ENCODE results near the gene SIRPA. TPM values are rescaled to one million over a fixed set of nuclear protein-coding genes. Genes with fewer than 3 reads are reported as not detected.

The SIRPA gene
- total and polyA plus RNA-seq, 10 of the 15 experiments (the other 5 are each of a cell fraction or from before 2014, with no cell fraction given): 1.7 to 13.2 (median 5.0) TPM

- ChIA-PET SMC1A (ENCODE audit: uncharacterized antibody, unreplicated experiment) (no interaction called here), RAD21 (ENCODE audit: unreplicated experiment) (no interaction called here), CTCF (no interaction called here), POLR2A (no interaction called here)
- H3K79me2 ChIP-seq (ENCODE audit: control insufficient read depth, insufficient read depth, low read length): no peaks in the 10 kb centered on the region
- DNase-seq (ENCODE audit: low read depth, low spot score) (no peak), ATAC-seq (no peak), FAIRE-seq (no peak)
- no peak overlapping the region for H3K27ac ChIP-seq (ENCODE audit: control insufficient read depth, insufficient read depth)
- H3K4me3 ChIP-seq: no peak overlapping the region
- H3K27me3 ChIP-seq (replicated peaks in 1 of 2; ENCODE audit: control insufficient read depth in 2 of 2, insufficient read depth in 2 of 2, low read length in 1 of 2): no peaks in the 10 kb centered on the region
- WGBS (ENCODE audit: insufficient coverage, insufficient replicate concordance, low lambda C conversion rate, missing lambda C conversion rate): 43% methylated on average over 4 of the region's 4 CpGs
- H4K20me1 ChIP-seq (ENCODE audit: control insufficient read depth, insufficient read depth): no peaks in the 10 kb centered on the region
- H3K36me3 ChIP-seq (ENCODE audit: control insufficient read depth in 2 of 2, insufficient read depth in 2 of 2, low read length in 1 of 2): no peaks in the 10 kb centered on the region; a peak in 1 of 4 replicates
- TF ChIP-seq STAT3 (IDR thresholded peaks at IDR 0.05; ENCODE audit: low read depth, low read length) (no peak), DPF2 (IDR thresholded peaks at IDR 0.05) (no peak), HDAC6 (IDR thresholded peaks at IDR 0.05; ENCODE audit: unreplicated experiment) (no peak)
- TF ChIP-seq, protein P1, sequence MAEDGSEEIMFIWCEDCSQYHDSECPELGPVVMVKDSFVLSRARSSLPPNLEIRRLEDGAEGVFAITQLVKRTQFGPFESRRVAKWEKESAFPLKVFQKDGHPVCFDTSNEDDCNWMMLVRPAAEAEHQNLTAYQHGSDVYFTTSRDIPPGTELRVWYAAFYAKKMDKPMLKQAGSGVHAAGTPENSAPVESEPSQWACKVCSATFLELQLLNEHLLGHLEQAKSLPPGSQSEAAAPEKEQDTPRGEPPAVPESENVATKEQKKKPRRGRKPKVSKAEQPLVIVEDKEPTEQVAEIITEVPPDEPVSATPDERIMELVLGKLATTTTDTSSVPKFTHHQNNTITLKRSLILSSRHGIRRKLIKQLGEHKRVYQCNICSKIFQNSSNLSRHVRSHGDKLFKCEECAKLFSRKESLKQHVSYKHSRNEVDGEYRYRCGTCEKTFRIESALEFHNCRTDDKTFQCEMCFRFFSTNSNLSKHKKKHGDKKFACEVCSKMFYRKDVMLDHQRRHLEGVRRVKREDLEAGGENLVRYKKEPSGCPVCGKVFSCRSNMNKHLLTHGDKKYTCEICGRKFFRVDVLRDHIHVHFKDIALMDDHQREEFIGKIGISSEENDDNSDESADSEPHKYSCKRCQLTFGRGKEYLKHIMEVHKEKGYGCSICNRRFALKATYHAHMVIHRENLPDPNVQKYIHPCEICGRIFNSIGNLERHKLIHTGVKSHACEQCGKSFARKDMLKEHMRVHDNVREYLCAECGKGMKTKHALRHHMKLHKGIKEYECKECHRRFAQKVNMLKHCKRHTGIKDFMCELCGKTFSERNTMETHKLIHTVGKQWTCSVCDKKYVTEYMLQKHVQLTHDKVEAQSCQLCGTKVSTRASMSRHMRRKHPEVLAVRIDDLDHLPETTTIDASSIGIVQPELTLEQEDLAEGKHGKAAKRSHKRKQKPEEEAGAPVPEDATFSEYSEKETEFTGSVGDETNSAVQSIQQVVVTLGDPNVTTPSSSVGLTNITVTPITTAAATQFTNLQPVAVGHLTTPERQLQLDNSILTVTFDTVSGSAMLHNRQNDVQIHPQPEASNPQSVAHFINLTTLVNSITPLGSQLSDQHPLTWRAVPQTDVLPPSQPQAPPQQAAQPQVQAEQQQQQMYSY (CRISPR knock-in tag; IDR thresholded peaks at IDR 0.05): no peak
- H3K4me2 ChIP-seq (ENCODE audit: control insufficient read depth, insufficient read depth): no peak overlapping the region
- H3K9ac ChIP-seq (ENCODE audit: control insufficient read depth, insufficient read depth, low read length): no peak overlapping the region
- H3K9me3 ChIP-seq (replicated peaks; ENCODE audit: control insufficient read depth, insufficient read depth, low read length): no peaks in the 10 kb centered on the region
- no peak overlapping the region for H2AFZ ChIP-seq (ENCODE audit: control insufficient read depth, low read depth, low read length)
- in situ Hi-C loops (cut with MboI) (no loop called here), intact Hi-C loops (cut with micrococcal nuclease; ENCODE audit: unreplicated experiment) (loop anchor here (10.0 kb wide), 1 partner anchor 196 kb away; the partner anchor contains the start of gene STK35)
- peaks cover 20% of the 10 kb centered on the region for H3K4me1 ChIP-seq (ENCODE audit: control insufficient read depth, insufficient read depth, low read length)
- BruUV-seq (replicated peaks): no TSS peak
Measured at GRCh38 chr20:1909097-1909496, 13.9 kb downstream of the SIRPA start.

Measured in GM12878 (cell line).